DND-41 (cell line): ENCODE results near the gene CARHSP1.
"Not testable (repeated sequence)": the region's sequence is repeated elsewhere in the genome, so short reads cannot be mapped to it uniquely, and the experiment has no call there.

Experiments
- EZH2 ChIP-seq: IDR thresholded peaks from 3 replicates; pipeline ENCODE4 v1.6.1; 2012; ENCODE audit warnings: borderline replicate concordance, low read depth, mild to moderate bottlenecking, moderate library complexity, low read length, inconsistent platforms; ENCODE audit not compliant: severe bottlenecking
- TF ChIP-seq, protein P1 (sequence below): IDR thresholded peaks from 2 replicates; pipeline ENCODE4 v1.5.1; 2012; ENCODE audit warnings: borderline replicate concordance, low read length, moderate library complexity, mild to moderate bottlenecking; ENCODE audit not compliant: poor library complexity, severe bottlenecking; ENCODE audit errors: extremely low read depth

DNA sequence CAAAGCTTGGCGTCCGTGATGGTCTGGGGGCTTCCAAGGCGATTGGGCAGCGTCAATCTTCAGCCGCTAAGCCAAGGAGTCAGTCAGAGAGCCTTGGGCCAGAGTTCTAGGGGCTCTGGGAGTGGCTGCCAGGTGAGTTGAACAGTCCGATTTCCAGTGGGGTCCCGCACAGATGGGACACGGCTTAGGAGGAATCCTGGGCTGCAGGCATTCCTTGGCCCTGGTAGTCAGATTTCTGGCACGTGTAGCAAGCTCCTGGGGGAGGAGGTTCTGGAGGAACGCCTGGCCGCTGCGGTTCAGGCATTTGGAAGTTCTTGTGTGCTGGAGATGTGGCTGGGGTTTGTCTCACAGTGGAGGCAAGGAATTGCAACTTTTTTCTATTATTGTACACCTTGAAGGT, 25.5 kb downstream of the CARHSP1 start:
- TF ChIP-seq, protein P1, sequence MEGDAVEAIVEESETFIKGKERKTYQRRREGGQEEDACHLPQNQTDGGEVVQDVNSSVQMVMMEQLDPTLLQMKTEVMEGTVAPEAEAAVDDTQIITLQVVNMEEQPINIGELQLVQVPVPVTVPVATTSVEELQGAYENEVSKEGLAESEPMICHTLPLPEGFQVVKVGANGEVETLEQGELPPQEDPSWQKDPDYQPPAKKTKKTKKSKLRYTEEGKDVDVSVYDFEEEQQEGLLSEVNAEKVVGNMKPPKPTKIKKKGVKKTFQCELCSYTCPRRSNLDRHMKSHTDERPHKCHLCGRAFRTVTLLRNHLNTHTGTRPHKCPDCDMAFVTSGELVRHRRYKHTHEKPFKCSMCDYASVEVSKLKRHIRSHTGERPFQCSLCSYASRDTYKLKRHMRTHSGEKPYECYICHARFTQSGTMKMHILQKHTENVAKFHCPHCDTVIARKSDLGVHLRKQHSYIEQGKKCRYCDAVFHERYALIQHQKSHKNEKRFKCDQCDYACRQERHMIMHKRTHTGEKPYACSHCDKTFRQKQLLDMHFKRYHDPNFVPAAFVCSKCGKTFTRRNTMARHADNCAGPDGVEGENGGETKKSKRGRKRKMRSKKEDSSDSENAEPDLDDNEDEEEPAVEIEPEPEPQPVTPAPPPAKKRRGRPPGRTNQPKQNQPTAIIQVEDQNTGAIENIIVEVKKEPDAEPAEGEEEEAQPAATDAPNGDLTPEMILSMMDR, result not testable (repeated sequence)
- not testable (repeated sequence) for TF ChIP-seq EZH2
